H9 (cell line): Measurements from ENCODE around the gene BSG. TPM values are rescaled to one million over a fixed set of nuclear protein-coding genes. Genes with fewer than 3 reads are reported as not detected.

Experiments used
- DNase-seq: peaks from one replicate; pipeline ENCODE4 v3.0.0-alpha.2; 2017
- H2AFZ ChIP-seq: one replicate; pipeline ENCODE4 v1.6.1; 2013; ENCODE audit warnings: mild to moderate bottlenecking, low read length, control low read depth, moderate library complexity
- H2AK5ac ChIP-seq: 2 replicates; pipeline ENCODE4 v1.6.1; 2013; ENCODE audit warnings: low read length, control low read depth, mixed read lengths; ENCODE audit not compliant: insufficient read length
- H2BK120ac ChIP-seq: one replicate; pipeline ENCODE4 v1.6.1; 2013; ENCODE audit warnings: low read depth, mild to moderate bottlenecking, low read length, control low read depth, inconsistent platforms; ENCODE audit not compliant: poor library complexity, severe bottlenecking
- H2BK12ac ChIP-seq: 2 replicates; pipeline ENCODE4 v1.6.1; 2013; ENCODE audit warnings: low read length, control low read depth, mixed read lengths, low read depth; ENCODE audit not compliant: insufficient read length
- H2BK15ac ChIP-seq: 2 replicates; pipeline ENCODE4 v1.6.1; 2013; ENCODE audit warnings: low read depth, low read length, control low read depth
- H2BK20ac ChIP-seq: one replicate; pipeline ENCODE4 v1.6.1; 2013; ENCODE audit warnings: low read depth, mild to moderate bottlenecking, low read length, control low read depth, inconsistent platforms; ENCODE audit not compliant: poor library complexity, severe bottlenecking
- H2BK5ac ChIP-seq: 2 replicates; pipeline ENCODE4 v1.6.1; 2013; ENCODE audit warnings: low read length, control low read depth, mixed read lengths; ENCODE audit not compliant: insufficient read length
- H3K14ac ChIP-seq: 2 replicates; pipeline ENCODE4 v1.6.1; 2013; ENCODE audit warnings: low read length, control low read depth; ENCODE audit not compliant: insufficient read depth
- H3K18ac ChIP-seq: 2 replicates; pipeline ENCODE4 v1.6.1; 2013; ENCODE audit warnings: low read depth, mild to moderate bottlenecking, mixed read lengths, low read length, control low read depth; ENCODE audit not compliant: insufficient read length
- H3K23ac ChIP-seq: 2 replicates; pipeline ENCODE4 v1.6.1; 2013; ENCODE audit warnings: low read length, control low read depth, mixed read lengths, low read depth; ENCODE audit not compliant: insufficient read length
- H3K23me2 ChIP-seq: 2 replicates; pipeline ENCODE4 v1.6.1; 2013; ENCODE audit warnings: low read depth, mild to moderate bottlenecking, mixed read lengths, low read length, control low read depth; ENCODE audit not compliant: insufficient read length, poor library complexity, severe bottlenecking
- H3K27ac ChIP-seq: 2 replicates; pipeline ENCODE4 v1.5.1; 2013; ENCODE audit warnings: low read length, control low read depth, mixed read lengths, low read depth; ENCODE audit not compliant: insufficient read length
- H3K27me3 ChIP-seq: 2 replicates; pipeline ENCODE4 v1.6.1; 2013; ENCODE audit warnings: low read length, control low read depth, inconsistent platforms; ENCODE audit not compliant: insufficient read depth
- H3K4ac ChIP-seq: 2 replicates; pipeline ENCODE4 v1.6.1; 2013; ENCODE audit warnings: low read depth, mild to moderate bottlenecking, control low read depth, inconsistent platforms, low read length, moderate library complexity
- H3K4me1 ChIP-seq: 2 replicates; pipeline ENCODE4 v1.6.1; 2013; ENCODE audit warnings: low read length, control low read depth, inconsistent platforms; ENCODE audit not compliant: insufficient read depth
- H3K4me2 ChIP-seq: 2 replicates; pipeline ENCODE4 v1.6.1; 2013; ENCODE audit warnings: low read length, control low read depth, mixed read lengths; ENCODE audit not compliant: insufficient read length, insufficient read depth
- H3K56ac ChIP-seq: 2 replicates; pipeline ENCODE4 v1.6.1; 2013; ENCODE audit warnings: low read depth, mild to moderate bottlenecking, mixed read lengths, low read length, control low read depth; ENCODE audit not compliant: insufficient read length
- H3K79me1 ChIP-seq: 2 replicates; pipeline ENCODE4 v1.6.1; 2013; ENCODE audit warnings: low read depth, mild to moderate bottlenecking, moderate library complexity, low read length, control low read depth, inconsistent platforms; ENCODE audit not compliant: insufficient read depth, poor library complexity, severe bottlenecking
- H3K79me2 ChIP-seq: 2 replicates; pipeline ENCODE4 v1.6.1; 2013; ENCODE audit warnings: low read length, control low read depth, inconsistent platforms; ENCODE audit not compliant: insufficient read depth
- H3K9ac ChIP-seq: 2 replicates; pipeline ENCODE4 v1.6.1; 2013; ENCODE audit warnings: low read length, control low read depth, mixed read lengths; ENCODE audit not compliant: insufficient read length; ENCODE audit errors: extremely low read depth
- H3K9me3 ChIP-seq: one replicate; pipeline ENCODE4 v1.6.1; 2013; ENCODE audit warnings: low read depth, low read length, inconsistent platforms; ENCODE audit not compliant: control insufficient read depth
- H3T11ph ChIP-seq: one replicate; pipeline ENCODE4 v1.6.1; 2013; ENCODE audit warnings: mild to moderate bottlenecking, low read length, control low read depth, inconsistent platforms
- H4K20me1 ChIP-seq: one replicate; pipeline ENCODE4 v1.6.1; 2013; ENCODE audit not compliant: control insufficient read depth, insufficient read length, insufficient read depth
- H4K5ac ChIP-seq: 2 replicates; pipeline ENCODE4 v1.6.1; 2013; ENCODE audit warnings: low read depth, mild to moderate bottlenecking, mixed read lengths, low read length, control low read depth; ENCODE audit not compliant: insufficient read length
- H4K8ac ChIP-seq: replicated peaks from 2 replicates; pipeline ENCODE4 v1.6.1; 2013; ENCODE audit warnings: low read length, control low read depth, mixed read lengths, low read depth; ENCODE audit not compliant: insufficient read length
- H4K91ac ChIP-seq: 2 replicates; pipeline ENCODE4 v1.6.1; 2013; ENCODE audit warnings: low read depth, mild to moderate bottlenecking, moderate library complexity, mixed read lengths, low read length, control low read depth; ENCODE audit not compliant: insufficient read length
- H3K27ac Mint-ChIP-seq, 3 experiments: 2 replicates in 2 of 3; 3 replicates in 1 of 3; pipeline ENCODE4 v1.8.0; 2020 to 2021; ENCODE audit warnings: mixed read lengths in 3 of 3, mild to moderate bottlenecking in 1 of 3, moderate library complexity in 1 of 3
- H3K27me3 Mint-ChIP-seq: 2 replicates; pipeline ENCODE4 v1.8.0; 2021; ENCODE audit warnings: low read depth, mild to moderate bottlenecking, moderate library complexity, mixed read lengths
- H3K36me3 Mint-ChIP-seq, 3 experiments: 2 replicates in 2 of 3; 3 replicates in 1 of 3; pipeline ENCODE4 v1.8.0; 2020 to 2021; ENCODE audit warnings: low read depth in 3 of 3, mixed read lengths in 3 of 3; ENCODE audit not compliant: insufficient read depth in 1 of 3
- H3K4me1 Mint-ChIP-seq, 2 experiments: 2 replicates each; pipeline ENCODE4 v1.8.0; 2020; ENCODE audit warnings: mixed read lengths in 2 of 2
- H3K4me3 Mint-ChIP-seq, 2 experiments: 2 replicates in 1 of 2; 3 replicates in 1 of 2; pipeline ENCODE4 v1.8.0; 2020 to 2021; ENCODE audit warnings: mild to moderate bottlenecking in 2 of 2, mixed read lengths in 2 of 2, moderate library complexity in 1 of 2
- H3K9me3 Mint-ChIP-seq, 2 experiments: 2 replicates in 1 of 2; 3 replicates in 1 of 2; pipeline ENCODE4 v1.8.0; 2020; ENCODE audit warnings: mild to moderate bottlenecking in 2 of 2, mixed read lengths in 2 of 2, moderate library complexity in 1 of 2
- CTCF ChIP-seq: fragments of 200-600 bp; sonication (generic); conservative IDR thresholded peaks from 3 replicates; pipeline ENCODE4 v1.8.0; 2021; ENCODE audit warnings: antibody characterized with exemption, mild to moderate bottlenecking
- WGBS: extraction: QIAGEN DNeasy Blood & Tissue Kit; methylation state at CpG from one replicate; pipeline ENCODE4 v1.1.7; 2013; ENCODE audit warnings: missing lambda C conversion rate, low lambda C conversion rate, mixed read lengths; ENCODE audit not compliant: insufficient read length; ENCODE audit errors: extremely low coverage; 5-methylcytosine and 5-hydroxymethylcytosine counted together
- total RNA-seq: library from RNA; stranded (reverse); gene quantifications from 2 replicates; pipeline ENCODE4 v1.2.1, GENCODE V29; 2021

Gene BSG
- total RNA-seq, 1 experiment from 2014 or later = 715 TPM

GRCh38 chr19:540867-541637 is 31.3 kb upstream of the BSG start:
- no peaks in the 10 kb centered on the region for H3K4me1 ChIP-seq
- H3K4me2 ChIP-seq = no peak overlapping the region
- no peaks in the 10 kb centered on the region for H3K79me2 ChIP-seq
- peaks cover 12 to 32% (median 31%) of the 10 kb centered on the region in 3 experiments for H3K36me3 Mint-ChIP-seq
- no peak overlapping the region for H3K23ac ChIP-seq
- peaks cover 0 to 2% of the 10 kb centered on the region in 2 experiments; a peak in 2 of 4 replicates for H3K4me1 Mint-ChIP-seq
- no peak overlapping the region for H3T11ph ChIP-seq
- no peaks in the 10 kb centered on the region for H4K20me1 ChIP-seq
- no peak overlapping the region for H3K9ac ChIP-seq
- H4K91ac ChIP-seq = no peak overlapping the region
- no CpG with 5 or more reads among the region's 51 CpGs for WGBS
- H3K27me3 Mint-ChIP-seq = peaks cover 11% of the 10 kb centered on the region
- no peak overlapping the region for H4K5ac ChIP-seq
- no peak overlapping the region for H3K14ac ChIP-seq
- peak; percentile 27 for DNase-seq
- H3K18ac ChIP-seq = no peak overlapping the region
- no peak overlapping the region; a peak in 1 of 7 replicates for H3K27ac Mint-ChIP-seq
- H3K4ac ChIP-seq = no peak overlapping the region
- no peak overlapping the region for H2AFZ ChIP-seq
- no peaks in the 10 kb centered on the region for H3K79me1 ChIP-seq
- no peak overlapping the region for H3K56ac ChIP-seq
- no peaks in the 10 kb centered on the region for H3K9me3 ChIP-seq
- H2BK120ac ChIP-seq = no peak overlapping the region
- no peaks in the 10 kb centered on the region for H3K23me2 ChIP-seq
- no peak overlapping the region for H3K27ac ChIP-seq
- no peak overlapping the region for H2BK15ac ChIP-seq
- no peaks in the 10 kb centered on the region for H3K27me3 ChIP-seq
- H2BK12ac ChIP-seq = no peak overlapping the region
- no peak overlapping the region for H3K4me3 Mint-ChIP-seq
- no peaks in the 10 kb centered on the region for H3K9me3 Mint-ChIP-seq
- H2BK20ac ChIP-seq = no peak overlapping the region
- no peak overlapping the region for H4K8ac ChIP-seq
- no peak overlapping the region for H2BK5ac ChIP-seq
- no peak for TF ChIP-seq CTCF
- no peak overlapping the region for H2AK5ac ChIP-seq
